ENCODE results near the gene PLEKHA4. TPM values are rescaled to one million over a fixed set of nuclear protein-coding genes. Genes with fewer than 3 reads are reported as not detected.
"Not testable (repeated sequence)": the region's sequence is repeated elsewhere in the genome, so short reads cannot be mapped to it uniquely, and the experiment has no call there.

The PLEKHA4 gene
- total RNA-seq, 2 donors from 2014 or later = 6.6 to 7.0 TPM

GRCh38 chr19:48853483-48853882 lies 14.9 kb downstream of the PLEKHA4 start:
- H3K4me3 ChIP-seq (ENCODE audit: low read length) = no peak overlapping the region
- no peaks in the 10 kb centered on the region for H3K27me3 ChIP-seq (ENCODE audit: control insufficient read depth, insufficient read depth, low read length, poor library complexity, severe bottlenecking)
- H3K4me3 Mint-ChIP-seq = no peak overlapping the region
- no peaks in the 10 kb centered on the region for H3K36me3 ChIP-seq (ENCODE audit: control insufficient read depth, insufficient read depth, low read length)
- 91 to 97% methylated on average over 7 to 8 of the region's 8 CpGs for WGBS, 2 experiments (ENCODE audit: insufficient coverage in 1 of 2, insufficient read length in 1 of 2)
- H3K27ac Mint-ChIP-seq = no peak overlapping the region
- no peak for DNase-seq
- no peak overlapping the region for H3K27ac ChIP-seq (ENCODE audit: low read depth, low read length)
- no peak overlapping the region for H3K9ac ChIP-seq (ENCODE audit: extremely low read depth, low read length, poor library complexity, severe bottlenecking)
- H3K4me1 ChIP-seq (ENCODE audit: control insufficient read depth, insufficient read depth, low read length) = peaks cover 7% of the 10 kb centered on the region
- H3K27me3 Mint-ChIP-seq (ENCODE audit: insufficient read depth) = no peaks in the 10 kb centered on the region
- no peak for TF ChIP-seq CTCF (conservative IDR thresholded peaks at IDR 0.05)
- peaks cover 5% of the 10 kb centered on the region for H3K4me1 Mint-ChIP-seq
- no peaks in the 10 kb centered on the region for H3K9me3 Mint-ChIP-seq
- H3K36me3 Mint-ChIP-seq (ENCODE audit: low read depth) = no peaks in the 10 kb centered on the region
- H3K9me3 ChIP-seq (ENCODE audit: control insufficient read depth, low read length) = no peaks in the 10 kb centered on the region

GRCh38 chr19:48852292-48852691 lies 16.1 kb downstream of the PLEKHA4 start:
- 92 to 100% methylated on average over 2 to 4 of the region's 4 CpGs for WGBS, 2 experiments (ENCODE audit: insufficient coverage in 1 of 2, insufficient read length in 1 of 2)
- Histone ChIP-seq H3K27ac (ENCODE audit: low read depth, low read length) (no peak overlapping the region), H3K36me3 (ENCODE audit: control insufficient read depth, insufficient read depth, low read length) (no peaks in the 10 kb centered on the region), H3K9me3 (ENCODE audit: control insufficient read depth, low read length) (no peaks in the 10 kb centered on the region), H3K9ac (ENCODE audit: extremely low read depth, low read length, poor library complexity, severe bottlenecking) (no peak overlapping the region), H3K4me1 (ENCODE audit: control insufficient read depth, insufficient read depth, low read length) (peaks cover 3% of the 10 kb centered on the region), H3K27me3 (ENCODE audit: control insufficient read depth, insufficient read depth, low read length, poor library complexity, severe bottlenecking) (no peaks in the 10 kb centered on the region), H3K4me3 (ENCODE audit: low read length) (no peak overlapping the region)
- Mint-ChIP-seq H3K27ac (no peak overlapping the region), H3K4me3 (no peak overlapping the region), H3K27me3 (ENCODE audit: insufficient read depth) (no peaks in the 10 kb centered on the region), H3K36me3 (ENCODE audit: low read depth) (peaks cover 3% of the 10 kb centered on the region), H3K4me1 (peaks cover 5% of the 10 kb centered on the region), H3K9me3 (no peaks in the 10 kb centered on the region)
- no peak for TF ChIP-seq CTCF (conservative IDR thresholded peaks at IDR 0.05)
- DNase-seq = no peak

GRCh38 chr19:48846659-48847058 lies 21.8 kb downstream of the PLEKHA4 start:
- WGBS, 2 experiments (ENCODE audit: insufficient coverage in 1 of 2, insufficient read length in 1 of 2) = 88 to 93% methylated on average over 3 of the region's 3 CpGs
- not testable (repeated sequence) for H3K27me3 Mint-ChIP-seq (ENCODE audit: insufficient read depth)

GRCh38 chr19:48845384-48845783 lies 23.0 kb downstream of the PLEKHA4 start:
- 85 to 93% methylated on average over 6 to 14 of the region's 15 CpGs for WGBS, 2 experiments (ENCODE audit: insufficient coverage in 1 of 2, insufficient read length in 1 of 2)
- no peaks in the 10 kb centered on the region for H3K27me3 Mint-ChIP-seq (ENCODE audit: insufficient read depth)
- peaks cover 9% of the 10 kb centered on the region for H3K36me3 Mint-ChIP-seq (ENCODE audit: low read depth)
- H3K27ac Mint-ChIP-seq = no peak overlapping the region
- no peak overlapping the region for H3K4me3 Mint-ChIP-seq
- no peaks in the 10 kb centered on the region for H3K4me1 ChIP-seq (ENCODE audit: control insufficient read depth, insufficient read depth, low read length)
- H3K9me3 ChIP-seq (ENCODE audit: control insufficient read depth, low read length) = no peaks in the 10 kb centered on the region
- no peaks in the 10 kb centered on the region for H3K9me3 Mint-ChIP-seq
- no peaks in the 10 kb centered on the region for H3K27me3 ChIP-seq (ENCODE audit: control insufficient read depth, insufficient read depth, low read length, poor library complexity, severe bottlenecking)
- H3K27ac ChIP-seq (ENCODE audit: low read depth, low read length) = no peak overlapping the region
- no peak overlapping the region for H3K9ac ChIP-seq (ENCODE audit: extremely low read depth, low read length, poor library complexity, severe bottlenecking)
- no peak overlapping the region for H3K4me3 ChIP-seq (ENCODE audit: low read length)
- H3K36me3 ChIP-seq (ENCODE audit: control insufficient read depth, insufficient read depth, low read length) = no peaks in the 10 kb centered on the region
- no peak for TF ChIP-seq CTCF (conservative IDR thresholded peaks at IDR 0.05)
- DNase-seq = no peak
- peaks cover 4% of the 10 kb centered on the region for H3K4me1 Mint-ChIP-seq

More at GRCh38 chr19:48846659-48847058, 21.8 kb downstream of the PLEKHA4 start:
- H3K9me3 ChIP-seq (ENCODE audit: control insufficient read depth, low read length); H3K4me1 ChIP-seq (ENCODE audit: control insufficient read depth, insufficient read depth, low read length); H3K9ac ChIP-seq (ENCODE audit: extremely low read depth, low read length, poor library complexity, severe bottlenecking); H3K36me3 ChIP-seq (ENCODE audit: control insufficient read depth, insufficient read depth, low read length); H3K27ac ChIP-seq (ENCODE audit: low read depth, low read length); H3K36me3 Mint-ChIP-seq (ENCODE audit: low read depth); H3K27ac Mint-ChIP-seq; DNase-seq; H3K27me3 ChIP-seq (ENCODE audit: control insufficient read depth, insufficient read depth, low read length, poor library complexity, severe bottlenecking); H3K4me1 Mint-ChIP-seq; H3K4me3 ChIP-seq (ENCODE audit: low read length); H3K4me3 Mint-ChIP-seq; H3K9me3 Mint-ChIP-seq: not testable (repeated sequence)
